T-helper 17 cell (primary cell): Measurements from ENCODE around the gene THAP7. TPM values are rescaled to one million over a fixed set of nuclear protein-coding genes. Genes with fewer than 3 reads are reported as not detected.
"Not testable (repeated sequence)": the region's sequence is repeated elsewhere in the genome, so short reads cannot be mapped to it uniquely, and the experiment has no call there.

Experiments used
- ATAC-seq: fragments of 150-1000 bp; cut with Tn5 transposase; 2 replicates; pipeline ENCODE4 v1.10.0; 2021; ENCODE audit warnings: mild to moderate bottlenecking, moderate library complexity
- DNase-seq, 3 donors: peaks; one replicate each; pipeline versions ENCODE4 v3.0.0 to v3.0.0-alpha.2; 2020 to 2021
- H3K9me3 ChIP-seq: one replicate; pipeline ENCODE4 v1.7.0; 2013; ENCODE audit warnings: low read length, mild to moderate bottlenecking; ENCODE audit not compliant: control insufficient read depth, poor library complexity, severe bottlenecking
- H3K27ac Mint-ChIP-seq: one replicate; pipeline ENCODE4 v1.8.0; 2022; ENCODE audit warnings: mild to moderate bottlenecking, moderate library complexity, mixed read lengths
- H3K27me3 Mint-ChIP-seq: one replicate; pipeline ENCODE4 v1.8.0; 2022; ENCODE audit warnings: mixed read lengths
- H3K36me3 Mint-ChIP-seq: one replicate; pipeline ENCODE4 v1.8.0; 2022; ENCODE audit warnings: low read depth, mixed read lengths
- H3K4me1 Mint-ChIP-seq: one replicate; pipeline ENCODE4 v1.8.0; 2022; ENCODE audit warnings: mild to moderate bottlenecking, mixed read lengths
- H3K4me3 Mint-ChIP-seq: one replicate; pipeline ENCODE4 v1.8.0; 2022; ENCODE audit warnings: mild to moderate bottlenecking, moderate library complexity, mixed read lengths
- total RNA-seq, 4 donors: library from RNA in 2 of 4; stranded (reverse) in 2 of 4; gene quantifications; one replicate each; pipeline ENCODE4 v1.2.3 and lab custom pipeline; 2022 to 2026

Gene THAP7
- total RNA-seq, 2 donors from 2014 or later, result 41.5 to 55.6 TPM

DNA sequence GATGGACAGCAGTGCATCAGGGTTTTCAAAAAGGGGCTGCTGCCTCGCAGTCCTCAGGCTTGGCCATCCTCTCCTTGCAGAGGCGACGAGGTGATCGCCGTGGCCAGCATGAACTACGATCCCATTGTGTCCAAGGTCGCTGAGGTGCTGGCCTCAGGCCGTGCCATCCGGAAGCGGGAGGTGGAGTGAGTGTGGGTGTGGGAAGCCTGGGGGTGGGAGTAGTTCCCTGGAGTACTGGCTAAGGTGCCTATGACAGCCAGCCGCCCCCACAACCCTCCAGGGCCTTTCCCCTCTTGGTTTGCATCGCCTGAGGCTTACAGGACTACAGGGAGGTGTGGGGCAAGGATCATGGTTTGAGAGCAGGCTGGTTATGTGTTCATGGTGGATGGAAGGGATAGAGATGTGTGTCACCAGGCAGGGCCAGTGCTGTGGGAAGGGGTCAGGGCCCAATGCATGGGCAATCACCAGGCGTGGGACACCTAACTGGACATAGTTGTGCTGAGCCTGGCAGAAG lies 21.9 kb downstream of the THAP7 start:
- Mint-ChIP-seq H3K27me3 (no peaks in the 10 kb centered on the region), H3K27ac (peak overlapping the region; percentile 79), H3K36me3 (peaks cover 4% of the 10 kb centered on the region), H3K4me1 (peaks cover 36% of the 10 kb centered on the region), H3K4me3 (peak overlapping the region; percentile 45)
- ATAC-seq (no peak), DNase-seq (no peak)
- H3K9me3 ChIP-seq, result no peaks in the 10 kb centered on the region

- Mint-ChIP-seq H3K27me3 (no peaks in the 10 kb centered on the region), H3K4me1 (peaks cover 36% of the 10 kb centered on the region), H3K27ac (peak overlapping the region; percentile 79), H3K36me3 (peaks cover 4% of the 10 kb centered on the region), H3K4me3 (peak overlapping the region; percentile 28)
- ATAC-seq (peak; percentile 77), DNase-seq (peak; percentile 35 to 52 (median 43))
- H3K9me3 ChIP-seq, result no peaks in the 10 kb centered on the region
Measured at GRCh38 chr22:20979243-20979809, 22.6 kb downstream of the THAP7 start.

DNA sequence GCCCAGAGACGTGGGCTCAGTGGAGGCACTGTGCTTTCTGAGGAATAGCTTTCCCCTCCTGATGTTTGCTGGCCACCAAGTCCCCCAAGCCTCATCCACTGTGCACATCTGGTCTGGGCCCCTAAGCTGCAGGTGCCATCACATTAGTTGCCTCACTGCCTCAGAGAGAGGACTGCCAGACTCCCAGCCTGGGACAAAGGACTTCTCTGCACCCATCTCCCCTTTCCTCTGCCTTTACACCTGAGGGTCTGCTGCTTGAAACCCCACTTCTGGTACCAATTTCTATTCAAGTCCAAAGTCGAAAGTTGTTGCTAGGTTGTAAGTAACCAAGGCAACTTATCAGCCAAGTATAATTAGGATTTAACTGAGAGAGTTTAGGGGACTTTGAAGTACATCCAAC lies 23.5 kb downstream of the THAP7 start:
- Mint-ChIP-seq H3K27me3 (no peaks in the 10 kb centered on the region), H3K4me3 (no peak overlapping the region)
- ATAC-seq, result no peak

GRCh38 chr22:20977516-20978170 lies 24.3 kb downstream of the THAP7 start:
- H3K4me1 Mint-ChIP-seq, result peaks cover 27% of the 10 kb centered on the region
- H3K4me3 Mint-ChIP-seq, result no peak overlapping the region
- DNase-seq (no peak), ATAC-seq (no peak)
- H3K27ac Mint-ChIP-seq, result no peak overlapping the region
- no peaks in the 10 kb centered on the region for H3K27me3 Mint-ChIP-seq
- no peaks in the 10 kb centered on the region for H3K9me3 ChIP-seq
- H3K36me3 Mint-ChIP-seq, result peaks cover 4% of the 10 kb centered on the region

More for the DNA sequence above, 23.5 kb downstream of the THAP7 start:
- H3K9me3 ChIP-seq, result no peaks in the 10 kb centered on the region
- no peak overlapping the region for H3K27ac Mint-ChIP-seq
- H3K36me3 Mint-ChIP-seq, result peaks cover 4% of the 10 kb centered on the region
- no peak for DNase-seq
- H3K4me1 Mint-ChIP-seq, result peaks cover 30% of the 10 kb centered on the region

- no peak for ATAC-seq
- no peak overlapping the region for H3K4me3 Mint-ChIP-seq
- no peak overlapping the region for H3K27ac Mint-ChIP-seq
- H3K27me3 Mint-ChIP-seq, result no peaks in the 10 kb centered on the region
- H3K4me1 Mint-ChIP-seq, result peaks cover 24% of the 10 kb centered on the region
- no peaks in the 10 kb centered on the region for H3K9me3 ChIP-seq
- H3K36me3 Mint-ChIP-seq, result peaks cover 2% of the 10 kb centered on the region
- no peak for DNase-seq
Measured at GRCh38 chr22:20977019-20977418, 24.9 kb downstream of the THAP7 start.

- Mint-ChIP-seq H3K27ac (no peak overlapping the region), H3K4me1 (peaks cover 22% of the 10 kb centered on the region), H3K36me3 (peaks cover 2% of the 10 kb centered on the region), H3K4me3 (no peak overlapping the region), H3K27me3 (no peaks in the 10 kb centered on the region)
- DNase-seq (no peak), ATAC-seq (no peak)
- H3K9me3 ChIP-seq, result no peaks in the 10 kb centered on the region
Measured at GRCh38 chr22:20976291-20976877, 25.5 kb downstream of the THAP7 start.

DNA sequence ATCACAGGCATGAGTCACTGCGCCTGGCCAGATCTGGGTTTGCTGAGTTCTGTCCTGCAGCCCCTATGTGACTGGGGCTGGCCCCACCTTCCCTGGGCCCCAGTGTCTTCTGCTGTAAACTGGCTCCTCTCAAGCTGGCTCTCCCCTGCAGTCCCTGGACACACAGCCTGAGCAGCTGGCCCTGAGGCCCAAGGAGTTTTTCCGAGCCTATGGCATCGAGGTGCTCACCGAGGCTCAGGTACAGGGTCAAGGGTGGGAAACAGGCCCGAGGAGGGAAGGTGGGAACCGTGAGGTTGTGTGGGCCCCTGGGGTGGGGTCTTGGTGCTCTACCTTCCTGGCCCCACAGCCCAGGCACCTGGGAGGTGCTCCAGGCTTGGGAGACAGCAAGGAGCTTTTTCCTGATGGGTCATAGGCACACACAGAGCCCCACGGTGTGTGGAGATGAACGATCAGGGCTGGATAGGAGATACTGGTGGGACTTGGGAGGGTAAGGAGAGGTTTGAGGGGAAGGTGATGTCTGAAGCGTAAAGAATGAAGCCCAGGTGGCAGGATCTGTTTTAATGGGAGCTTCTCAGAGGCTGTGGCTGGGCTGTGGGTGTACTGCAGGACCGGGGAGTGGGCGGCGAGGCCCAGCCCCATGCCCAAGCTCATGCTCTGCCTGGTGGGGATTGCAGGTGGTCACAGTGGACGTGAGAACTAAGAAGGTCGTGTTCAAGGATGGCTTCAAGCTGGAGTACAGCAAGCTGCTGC lies 26.2 kb downstream of the THAP7 start:
- no peak overlapping the region for H3K4me3 Mint-ChIP-seq
- no peaks in the 10 kb centered on the region for H3K9me3 ChIP-seq
- ATAC-seq (no peak), DNase-seq (no peak)
- peaks cover 17% of the 10 kb centered on the region for H3K4me1 Mint-ChIP-seq
- no peaks in the 10 kb centered on the region for H3K27me3 Mint-ChIP-seq
- peaks cover 2% of the 10 kb centered on the region for H3K36me3 Mint-ChIP-seq
- no peak overlapping the region for H3K27ac Mint-ChIP-seq

DNA sequence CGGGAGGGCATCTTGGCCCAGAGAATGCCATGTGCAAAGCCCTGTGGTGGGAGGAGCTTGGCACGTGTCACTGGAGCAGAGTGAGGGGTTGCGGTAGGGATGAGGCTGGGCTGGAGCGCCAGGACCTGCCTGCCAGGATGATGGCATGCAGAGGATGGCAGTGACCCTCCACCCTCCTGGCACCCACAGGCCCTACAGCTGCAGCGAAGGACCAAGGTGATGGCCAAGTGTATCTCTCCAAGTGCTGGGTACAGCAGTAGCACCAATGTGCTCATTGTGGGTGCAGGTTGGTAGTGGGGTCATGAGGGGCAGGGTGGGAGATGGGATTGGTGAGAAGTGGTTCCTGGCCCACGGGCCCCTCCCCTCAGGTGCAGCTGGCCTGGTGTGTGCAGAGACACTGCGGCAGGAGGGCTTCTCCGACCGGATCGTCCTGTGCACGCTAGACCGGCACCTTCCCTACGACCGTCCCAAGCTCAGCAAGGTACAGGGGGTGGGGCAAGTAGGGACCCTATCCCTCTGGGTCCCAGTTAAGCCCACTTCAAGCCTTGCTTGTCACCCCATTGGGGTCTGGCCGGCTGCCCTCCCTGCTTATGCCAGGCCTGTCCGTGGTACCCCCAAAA lies 27.5 kb downstream of the THAP7 start:
- peaks cover 9% of the 10 kb centered on the region for H3K4me1 Mint-ChIP-seq
- H3K4me3 Mint-ChIP-seq, result no peak overlapping the region
- H3K27ac Mint-ChIP-seq, result peak overlapping the region; percentile 8
- H3K36me3 Mint-ChIP-seq, result peaks cover 2% of the 10 kb centered on the region
- H3K9me3 ChIP-seq, result no peaks in the 10 kb centered on the region
- DNase-seq (no peak), ATAC-seq (no peak)
- H3K27me3 Mint-ChIP-seq, result no peaks in the 10 kb centered on the region

DNA sequence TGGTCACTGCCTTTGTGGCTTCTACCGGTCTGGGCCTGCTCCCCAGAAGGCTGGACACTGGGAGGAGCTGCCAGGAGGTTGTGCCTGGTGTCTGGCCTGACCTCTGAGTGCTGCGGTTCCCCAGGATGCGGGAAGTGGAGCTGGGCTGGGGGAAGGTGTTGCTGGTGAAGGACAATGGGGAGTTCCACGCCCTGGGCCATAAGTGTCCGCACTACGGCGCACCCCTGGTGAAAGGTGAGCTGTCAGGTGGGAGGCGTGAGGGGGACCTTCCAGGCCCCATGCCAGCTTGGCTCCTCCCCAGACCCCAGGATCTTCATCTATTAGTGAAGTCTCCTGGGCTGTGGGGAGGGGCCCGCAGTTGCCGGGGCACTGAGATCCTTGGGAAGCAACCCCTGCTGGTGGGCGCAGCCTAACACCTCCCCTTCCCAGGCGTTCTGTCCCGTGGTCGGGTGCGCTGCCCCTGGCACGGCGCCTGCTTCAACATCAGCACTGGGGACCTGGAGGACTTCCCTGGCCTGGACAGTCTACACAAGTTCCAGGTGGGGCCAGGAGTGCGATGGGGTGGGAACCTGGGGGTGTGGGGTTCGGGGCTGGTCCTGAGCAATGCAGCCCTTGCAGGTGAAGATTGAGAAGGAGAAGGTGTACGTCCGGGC lies 28.2 kb downstream of the THAP7 start:
- ATAC-seq, result no peak
- peaks cover 4% of the 10 kb centered on the region for H3K4me1 Mint-ChIP-seq
- H3K27me3 Mint-ChIP-seq, result no peaks in the 10 kb centered on the region
- no peaks in the 10 kb centered on the region for H3K9me3 ChIP-seq
- H3K36me3 Mint-ChIP-seq, result peaks cover 2% of the 10 kb centered on the region
- no peak overlapping the region for H3K4me3 Mint-ChIP-seq
- no peak for DNase-seq
- H3K27ac Mint-ChIP-seq, result peak overlapping the region; percentile 8

- no peaks in the 10 kb centered on the region for H3K27me3 Mint-ChIP-seq
- peaks cover 2% of the 10 kb centered on the region for H3K36me3 Mint-ChIP-seq
- ATAC-seq, result no peak
Measured at GRCh38 chr22:20972933-20973577, 28.9 kb downstream of the THAP7 start.

GRCh38 chr22:20972014-20972694 lies 29.8 kb downstream of the THAP7 start:
- not testable (repeated sequence) for H3K9me3 ChIP-seq, H3K4me1 Mint-ChIP-seq, H3K4me3 Mint-ChIP-seq, ATAC-seq, H3K27me3 Mint-ChIP-seq, H3K27ac Mint-ChIP-seq, DNase-seq, H3K36me3 Mint-ChIP-seq

More at GRCh38 chr22:20972933-20973577, 28.9 kb downstream of the THAP7 start:
- Mint-ChIP-seq H3K4me3 (no peak overlapping the region), H3K27ac (no peak overlapping the region), H3K4me1 (peaks cover 4% of the 10 kb centered on the region)
- DNase-seq, result no peak
- no peaks in the 10 kb centered on the region for H3K9me3 ChIP-seq
